GM21381 (cell line): ENCODE data around the gene EPS8.

Experiments
- ATAC-seq: cut with Tn5 transposase; IDR thresholded peaks from one replicate; pipeline ENCODE4 v1.9.1; 2021; ENCODE audit warnings: mild to moderate bottlenecking, moderate library complexity; ENCODE audit not compliant: unreplicated experiment

Gene EPS8

DNA sequence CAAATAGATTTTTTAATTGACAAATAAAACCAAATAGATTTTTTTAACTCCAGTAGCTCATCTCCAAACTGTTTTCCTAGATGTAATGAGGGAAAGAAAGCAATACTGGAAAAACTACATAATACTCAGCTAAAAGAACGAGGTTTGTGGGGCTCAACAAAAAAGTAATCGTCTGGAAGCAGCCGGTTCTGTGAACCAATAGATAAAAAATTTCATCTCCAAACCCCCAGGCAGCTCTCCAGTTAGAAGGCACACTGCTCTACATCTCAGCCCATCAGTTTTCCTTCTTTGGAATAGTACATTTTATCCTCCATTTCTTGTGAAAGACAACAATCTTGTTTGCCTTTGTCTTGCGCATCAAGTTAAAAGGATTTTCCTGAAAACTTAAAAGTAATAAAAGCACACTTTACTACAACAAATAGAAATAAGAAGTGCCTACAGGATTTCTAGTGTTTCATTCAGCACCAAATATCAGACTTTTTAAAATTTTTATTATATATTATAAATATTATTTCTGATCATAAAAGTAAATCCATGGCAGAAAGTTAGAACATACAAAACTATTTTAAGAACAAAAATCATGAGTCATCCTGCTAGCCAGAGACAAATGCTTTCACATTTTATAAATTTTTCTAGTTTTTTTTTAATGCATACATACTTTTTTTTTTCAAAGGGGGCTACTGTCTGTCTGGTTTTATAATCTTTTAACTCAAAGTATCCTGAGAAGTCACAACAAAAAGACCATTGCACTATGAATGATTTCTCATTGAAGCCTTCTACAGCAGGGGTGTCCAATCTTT is 67.7 kb downstream of the EPS8 start:
- no peak for ATAC-seq

- no peak for ATAC-seq
Observed at GRCh38 chr12:15720295-15720694, 68.9 kb downstream of the EPS8 start.

DNA sequence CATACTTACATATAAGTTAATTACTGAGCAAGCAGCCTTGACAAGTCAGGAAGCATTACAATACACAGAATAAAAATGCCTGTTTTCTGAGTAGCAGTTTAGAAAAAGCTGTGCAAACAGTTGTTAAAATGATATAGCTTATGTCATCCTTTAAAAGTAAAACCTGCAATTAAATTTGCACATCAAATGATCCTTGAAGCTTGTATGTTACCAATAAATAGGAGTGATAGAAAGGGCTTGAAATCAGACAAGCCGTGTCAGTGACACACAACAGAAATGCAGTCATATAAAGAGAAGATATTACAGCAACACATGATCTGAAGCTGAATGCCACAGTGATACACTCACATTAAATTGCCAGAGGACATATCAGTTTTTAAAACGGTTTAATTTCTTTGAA is 70.0 kb downstream of the EPS8 start:
- no peak for ATAC-seq

DNA sequence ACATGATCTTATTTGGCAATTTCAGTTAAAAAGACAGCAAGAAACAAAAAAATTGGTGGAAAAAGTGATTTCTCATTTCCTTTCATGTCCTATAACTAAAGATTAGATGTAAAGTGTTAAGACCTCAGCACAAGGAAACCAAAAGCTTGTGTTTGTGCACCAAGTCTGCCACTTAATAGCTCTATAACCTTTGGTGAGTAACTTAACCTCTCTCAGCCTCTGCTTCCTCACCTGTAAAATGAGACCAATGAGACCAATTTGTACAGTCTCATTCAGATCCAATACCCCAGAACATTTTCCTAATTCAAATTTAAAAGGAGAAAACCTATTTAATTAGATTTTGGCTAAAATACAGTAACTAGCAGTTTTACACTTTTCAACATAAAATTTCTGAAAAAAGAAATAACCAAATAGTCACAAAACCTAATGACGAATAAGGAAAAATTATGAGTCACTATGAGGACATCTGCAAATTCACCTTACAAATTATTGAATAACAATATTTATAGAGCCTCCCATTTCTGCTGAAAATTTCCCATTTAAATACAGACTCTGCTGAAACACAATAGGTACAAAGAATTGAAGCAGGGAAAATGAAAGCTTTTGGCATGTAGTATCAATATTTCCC is 71.1 kb downstream of the EPS8 start:
- ATAC-seq, result no peak

DNA sequence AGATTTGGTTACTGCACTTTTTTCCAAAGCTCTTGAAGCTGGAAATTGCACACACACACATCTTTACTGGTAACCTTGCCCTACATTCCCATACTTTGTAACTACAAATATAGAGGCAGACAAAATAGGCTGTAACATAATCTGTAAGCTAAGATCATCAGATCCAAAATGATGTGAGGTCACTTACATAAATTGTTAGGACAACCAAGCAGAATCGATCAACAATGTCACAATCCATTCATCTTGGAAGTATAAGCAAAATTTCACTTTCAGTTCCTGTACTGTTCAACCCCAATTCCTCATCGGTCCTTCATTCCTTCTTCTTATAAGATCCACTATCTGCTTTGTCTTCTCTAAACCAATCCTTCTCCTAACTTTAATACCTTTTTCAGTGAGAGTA is 72.6 kb downstream of the EPS8 start:
- ATAC-seq, result no peak

GRCh38 chr12:15714256-15714655 is 74.9 kb downstream of the EPS8 start:
- no peak for ATAC-seq

DNA sequence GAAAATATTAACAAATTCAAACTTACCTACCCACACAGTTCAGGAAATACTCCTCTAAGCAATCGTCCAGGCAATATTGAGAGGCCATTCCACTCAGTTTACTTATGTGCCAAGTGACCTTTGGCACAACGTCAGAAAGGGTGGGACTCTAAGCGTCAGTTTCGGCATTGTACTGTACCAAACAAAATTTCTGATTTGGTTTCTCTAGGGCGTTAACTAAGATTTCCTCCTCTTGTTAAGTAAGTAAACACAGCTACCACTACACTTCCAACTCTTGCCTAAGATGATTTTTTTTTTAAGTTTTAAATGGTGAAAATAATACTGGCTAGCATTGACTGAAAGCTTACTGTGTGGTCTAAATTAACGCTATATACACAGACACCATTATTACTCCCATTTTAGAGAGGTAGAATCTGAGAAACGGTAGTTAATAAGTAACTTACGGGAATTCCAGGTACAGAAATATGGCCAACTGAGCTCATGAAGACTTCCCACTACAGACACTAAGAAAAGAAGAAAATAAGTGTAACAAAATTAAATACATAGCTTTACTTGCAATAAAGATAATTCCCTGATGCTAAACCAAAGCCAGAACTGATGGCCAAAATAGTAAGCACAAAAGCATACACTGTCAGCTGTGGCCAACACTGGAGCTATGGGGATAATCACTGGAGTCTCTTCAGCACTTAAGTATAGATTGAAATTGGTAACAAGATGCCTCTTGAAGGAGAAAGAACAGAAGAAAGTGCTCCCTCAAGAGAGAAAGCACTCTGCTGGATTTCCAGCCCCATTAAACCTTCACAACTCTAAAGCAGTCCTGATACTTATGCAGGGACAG is 76.1 kb downstream of the EPS8 start:
- no peak for ATAC-seq

DNA sequence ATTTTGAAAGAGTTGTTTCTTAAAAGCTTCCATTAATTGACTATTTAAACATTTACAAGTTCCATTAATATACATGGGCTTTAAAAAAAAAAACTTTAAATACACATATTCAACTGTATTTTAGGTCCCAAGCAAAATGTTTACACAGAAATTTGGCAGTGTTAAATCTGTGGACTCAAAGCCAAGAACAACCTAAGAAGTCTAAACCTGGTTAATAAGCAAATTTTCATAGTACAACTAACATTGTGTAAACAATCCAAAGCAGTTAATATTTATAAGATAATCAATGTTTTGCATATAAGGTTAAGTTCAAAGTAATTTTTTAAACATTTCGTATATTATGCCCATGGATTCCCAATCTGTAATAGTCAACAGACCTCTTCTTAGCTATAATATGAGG is 77.0 kb downstream of the EPS8 start:
- ATAC-seq, result no peak

- ATAC-seq, result no peak
Observed at GRCh38 chr12:15710860-15711510, 78.2 kb downstream of the EPS8 start.

DNA sequence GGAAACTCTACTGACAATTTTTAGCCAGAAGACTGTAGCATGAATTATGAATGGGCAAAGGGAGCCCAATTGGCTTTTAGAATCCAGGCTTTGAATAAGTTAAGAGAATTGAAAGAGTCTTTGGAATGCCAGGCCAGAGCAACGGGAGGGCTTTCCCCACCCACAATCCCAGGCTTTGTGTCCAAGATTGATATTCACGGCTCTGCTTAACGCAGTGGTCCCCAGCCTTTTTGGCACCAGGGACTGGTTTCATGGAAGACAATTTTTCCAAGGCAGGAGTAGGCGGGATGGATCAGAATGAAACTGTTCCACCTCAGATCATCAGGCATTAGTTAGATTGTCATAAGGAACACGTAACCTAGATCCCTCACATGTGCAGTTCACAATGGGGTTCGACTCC is 79.6 kb downstream of the EPS8 start:
- no peak for ATAC-seq

GRCh38 chr12:15708396-15709076 is 80.7 kb downstream of the EPS8 start:
- no peak for ATAC-seq

GRCh38 chr12:15707516-15708199 is 81.5 kb downstream of the EPS8 start:
- ATAC-seq, result no peak

DNA sequence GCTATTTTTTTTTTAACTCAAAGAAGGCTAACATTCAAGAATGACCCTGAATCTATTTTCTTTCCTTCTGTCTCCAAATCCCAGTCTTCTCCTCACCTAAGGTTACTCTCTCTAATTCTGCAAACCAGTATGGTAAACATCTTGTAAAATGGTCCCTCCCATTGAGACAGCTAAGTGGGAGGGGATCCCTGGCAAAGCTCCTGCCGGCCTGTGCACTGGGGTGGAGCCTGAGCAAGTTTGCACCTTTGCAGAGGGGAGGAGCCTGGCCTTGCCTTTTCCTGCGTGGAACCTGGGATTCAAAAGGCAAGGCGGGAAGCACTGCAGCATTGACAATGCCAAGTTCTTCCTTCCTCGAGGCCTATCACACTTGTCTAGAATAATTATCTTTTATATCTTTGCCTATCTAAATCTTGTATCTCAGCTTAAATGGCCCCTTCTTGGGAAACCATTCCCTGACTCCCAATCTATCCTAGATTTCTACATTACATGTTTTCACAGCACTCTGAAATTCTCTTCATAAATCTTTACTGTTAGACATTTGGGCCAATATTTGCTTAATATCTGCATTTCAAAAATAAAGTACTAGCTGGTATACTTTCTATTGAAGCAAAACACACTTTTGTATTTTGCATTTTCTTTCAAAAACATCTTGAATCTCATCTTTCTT is 83.0 kb downstream of the EPS8 start:
- no peak for ATAC-seq

DNA sequence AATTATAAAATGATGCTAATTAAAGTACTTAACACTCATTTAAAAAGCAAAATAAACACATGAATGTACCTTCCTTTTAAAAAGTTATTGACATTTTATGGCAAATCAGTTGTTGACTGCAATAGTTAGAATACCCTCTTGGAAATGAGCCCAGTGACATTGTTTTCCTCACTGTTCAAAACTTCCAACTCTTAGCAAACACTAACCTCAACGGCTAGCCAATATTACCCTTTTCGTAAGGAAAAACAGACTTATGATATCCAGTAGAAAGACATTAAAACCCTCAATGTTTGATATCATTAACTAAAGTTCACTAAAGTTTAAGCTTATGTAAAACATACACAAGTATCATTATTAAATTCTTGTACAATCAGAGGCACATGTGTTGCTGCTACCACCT is 83.6 kb downstream of the EPS8 start:
- no peak for ATAC-seq

- no peak for ATAC-seq
Observed at GRCh38 chr12:15702276-15702675, 86.9 kb downstream of the EPS8 start.

- ATAC-seq, result no peak
Observed at GRCh38 chr12:15701631-15702156, 87.5 kb downstream of the EPS8 start.

DNA sequence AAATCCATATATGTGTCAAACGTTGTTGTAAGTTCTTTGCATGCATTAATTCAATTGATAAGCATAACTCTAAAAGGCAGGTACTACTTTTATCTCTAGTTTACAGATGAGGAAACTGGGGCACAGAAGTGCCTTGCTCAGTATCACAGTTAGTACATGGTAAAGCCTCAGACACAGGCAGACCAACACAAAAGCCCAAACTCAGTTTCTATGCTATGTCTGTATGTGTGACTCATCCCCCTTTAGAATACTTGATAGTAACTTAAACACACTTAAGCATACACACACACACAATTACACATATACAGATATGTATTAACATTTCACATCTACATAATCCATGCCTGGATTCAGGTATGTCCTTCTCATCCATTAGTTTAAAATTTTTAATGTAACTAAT is 88.0 kb downstream of the EPS8 start:
- ATAC-seq, result peak; percentile 46

GRCh38 chr12:15700595-15700994 is 88.6 kb downstream of the EPS8 start:
- ATAC-seq, result peak; percentile 58

DNA sequence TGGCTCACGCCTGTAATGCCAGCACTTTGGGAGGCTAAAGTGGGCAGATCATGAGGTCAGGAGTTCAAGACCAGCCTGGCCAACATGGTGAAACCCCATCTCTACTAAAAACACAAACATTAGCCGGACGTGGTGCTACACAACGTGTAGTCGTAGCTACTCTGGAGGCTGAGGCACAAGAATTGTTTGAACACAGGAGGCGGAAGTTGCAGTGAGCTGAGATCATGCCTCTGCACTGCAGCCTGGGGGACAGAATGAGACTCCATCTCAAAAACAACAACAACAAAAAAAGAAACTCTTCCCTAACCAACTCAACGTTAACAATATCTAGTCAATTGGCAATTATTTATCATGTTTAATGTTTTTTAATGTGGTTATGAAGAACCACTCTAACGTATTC is 89.3 kb downstream of the EPS8 start:
- ATAC-seq, result no peak
